GM18505 (cell line): ENCODE data around the gene BFSP1.
A peak's percentile ranks its signal among the peaks of the same experiment; 100 is the strongest.

ENCODE experiments used
- ATAC-seq: cut with Tn5 transposase; IDR thresholded peaks from one replicate; pipeline ENCODE4 v1.9.1; 2021; ENCODE audit not compliant: unreplicated experiment
- POLR2A ChIP-seq: IDR thresholded peaks from 4 replicates; pipeline ENCODE4 v1.6.1; 2011; ENCODE audit warnings: borderline replicate concordance; ENCODE audit not compliant: insufficient read depth, insufficient read length; ENCODE audit errors: extremely low read depth

BFSP1 gene

GRCh38 chr20:17543531-17544131 lies 12.5 kb upstream of the BFSP1 start:
- no peak for TF ChIP-seq POLR2A
- ATAC-seq, result no peak

- TF ChIP-seq POLR2A, result no peak
- no peak for ATAC-seq
Observed at GRCh38 chr20:17542993-17543412, 11.8 kb upstream of the BFSP1 start.

- ATAC-seq, result no peak
- TF ChIP-seq POLR2A, result no peak
Observed at GRCh38 chr20:17542481-17542880, 11.3 kb upstream of the BFSP1 start.

GRCh38 chr20:17541996-17542395 lies 10.8 kb upstream of the BFSP1 start:
- TF ChIP-seq POLR2A, result no peak
- no peak for ATAC-seq

- no peak for TF ChIP-seq POLR2A
- ATAC-seq, result no peak
Observed at GRCh38 chr20:17541596-17541995, 10.4 kb upstream of the BFSP1 start.

- peak; percentile 70 for ATAC-seq
- no peak for TF ChIP-seq POLR2A
Observed at GRCh38 chr20:17538517-17539170, 7.5 kb upstream of the BFSP1 start.

- ATAC-seq, result no peak
- no peak for TF ChIP-seq POLR2A
Observed at GRCh38 chr20:17537959-17538358, 6.8 kb upstream of the BFSP1 start.

GRCh38 chr20:17536944-17537444 lies 5.8 kb upstream of the BFSP1 start:
- no peak for TF ChIP-seq POLR2A
- ATAC-seq, result peak; percentile 77

GRCh38 chr20:17534077-17534476 lies 2.9 kb upstream of the BFSP1 start:
- no peak for TF ChIP-seq POLR2A
- no peak for ATAC-seq

GRCh38 chr20:17533396-17533795 lies 2.2 kb upstream of the BFSP1 start:
- no peak for ATAC-seq
- no peak for TF ChIP-seq POLR2A

GRCh38 chr20:17531665-17532025 lies 466 bp upstream of the BFSP1 start:
- no peak for TF ChIP-seq POLR2A
- ATAC-seq, result no peak

GRCh38 chr20:17530153-17530552 lies 1.0 kb downstream of the BFSP1 start:
- no peak for ATAC-seq
- no peak for TF ChIP-seq POLR2A

- no peak for ATAC-seq
- TF ChIP-seq POLR2A, result no peak
Observed at GRCh38 chr20:17529586-17529985, 1.6 kb downstream of the BFSP1 start.

GRCh38 chr20:17525650-17526049 lies 5.5 kb downstream of the BFSP1 start:
- no peak for TF ChIP-seq POLR2A
- no peak for ATAC-seq
